ENCODE measurements around the gene BLTP1.

Gene BLTP1

GRCh38 chr4:122167369-122167768 is 15.2 kb downstream of the BLTP1 start:
- no peak for DNase-seq (ENCODE audit: low spot score)

- DNase-seq (ENCODE audit: low spot score): no peak
Observed at GRCh38 chr4:122170775-122171174, 18.6 kb downstream of the BLTP1 start.

- DNase-seq (ENCODE audit: low spot score): no peak
Observed at GRCh38 chr4:122171323-122171722, 19.2 kb downstream of the BLTP1 start.

GRCh38 chr4:122172266-122172665 is 20.1 kb downstream of the BLTP1 start:
- DNase-seq (ENCODE audit: low spot score): no peak

- DNase-seq (ENCODE audit: low spot score): no peak
Observed at GRCh38 chr4:122178961-122179360, 26.8 kb downstream of the BLTP1 start.

GRCh38 chr4:122195718-122196117 is 43.6 kb downstream of the BLTP1 start:
- DNase-seq (ENCODE audit: low spot score): peak; percentile 4
